Gastrocnemius medialis (tissue), 4 donors: ENCODE data around the gene TNFRSF13B. TPM values are rescaled to one million over a fixed set of nuclear protein-coding genes. Genes with fewer than 3 reads are reported as not detected.

ENCODE experiments used
- ATAC-seq, 2 donors: fragments of 150-250 bp; one replicate each; pipeline ENCODE4 v1.9.1; 2016
- DNase-seq, 2 donors: peaks; one replicate each; pipeline ENCODE4 v3.0.0-alpha.2; 2019
- H3K27ac ChIP-seq, 4 donors: fragments of 200-600 bp; sonication (generic); 1 replicate in 1 of 4; 2 replicates in 3 of 4; pipeline ENCODE4 v1.5.1; 2016 to 2018; ENCODE audit warnings: mild to moderate bottlenecking in 2 of 4, moderate library complexity in 1 of 4
- H3K27me3 ChIP-seq, 3 donors: fragments of 200-600 bp; sonication (generic) in 2 of 3; 1 replicate in 1 of 3; 2 replicates in 2 of 3; pipeline versions ENCODE4 v1.5.1 to v1.6.0; 2016 to 2019; ENCODE audit warnings: mild to moderate bottlenecking in 1 of 3, moderate library complexity in 1 of 3
- H3K36me3 ChIP-seq, 2 donors: fragments of 200-600 bp; sonication (generic) in 1 of 2; one replicate each; pipeline ENCODE4 v1.5.1; 2017 to 2018
- H3K4me1 ChIP-seq, 2 donors: fragments of 200-600 bp; sonication (generic) in 1 of 2; one replicate each; pipeline ENCODE4 v1.5.1; 2016 to 2017; ENCODE audit warnings: mild to moderate bottlenecking in 2 of 2
- H3K4me3 ChIP-seq, 4 donors: fragments of 200-600 bp; sonication (generic) in 3 of 4; 1 replicate in 1 of 4; 2 replicates in 3 of 4; pipeline ENCODE4 v1.5.1; 2016 to 2019; ENCODE audit warnings: mild to moderate bottlenecking in 2 of 4
- H3K9me3 ChIP-seq, 3 donors: fragments of 200-600 bp; sonication (generic) in 2 of 3; 1 replicate in 1 of 3; 2 replicates in 2 of 3; pipeline ENCODE4 v1.5.1; 2016 to 2019
- CTCF ChIP-seq, 5 experiments: fragments of 450-650 bp in 3 of 5; fragments of 200-600 bp in 2 of 5; sonication (generic) in 2 of 5; IDR thresholded peaks in 4 of 5; conservative IDR thresholded peaks in 1 of 5; 1 replicate in 4 of 5; 2 replicates in 1 of 5; pipeline ENCODE4 v1.5.1; 2016 to 2019; ENCODE audit warnings: antibody characterized with exemption in 5 of 5, mild to moderate bottlenecking in 3 of 5, moderate library complexity in 3 of 5
- POLR2A ChIP-seq, 2 donors: fragments of 450-650 bp; IDR thresholded peaks; one replicate each; pipeline ENCODE4 v1.6.1; 2017; ENCODE audit warnings: antibody characterized with exemption in 2 of 2, mild to moderate bottlenecking in 2 of 2, moderate library complexity in 2 of 2
- in situ Hi-C, 4 donors: fragments of 200-750 bp; cut with MboI; loops; one replicate each; pipeline versions ENCODE4 v1.15.0 to v1.8.0; 2017; ENCODE audit warnings: low sequenced_read_pairs in 4 of 4
- intact Hi-C: fragments of 100-400 bp; cut with DNase I; formaldehyde crosslinking; loops from one replicate; pipeline ENCODE4 v1.15.1; 2023; ENCODE audit warnings: low total_unique reads
- total RNA-seq, 4 donors: library from RNA; depleted of rRNA; stranded (reverse); fragments of >200 nt; gene quantifications; one replicate each; pipeline versions ENCODE4 v1.1.0 to v1.2.3, GENCODE V29; 2016

Gene TNFRSF13B
- total RNA-seq, 4 donors from 2014 or later, result not detected

GRCh38 chr17:16977932-16978331 lies 6.0 kb upstream of the TNFRSF13B start:
- intact Hi-C loops (no loop called here), in situ Hi-C loops (loop anchor here in 2 of 4 donors (10.0 to 25.0 kb wide), 3 partner anchors 63 to 659 kb away; no protein-coding TSS in a partner anchor)
- DNase-seq, result no peak
- ATAC-seq, result no peak
- H3K27me3 ChIP-seq, result peaks cover 0 to 4% (median 0%) of the 10 kb centered on the region in 3 donors
- H3K36me3 ChIP-seq, result no peaks in the 10 kb centered on the region
- no peak overlapping the region for H3K27ac ChIP-seq
- no peaks in the 10 kb centered on the region for H3K9me3 ChIP-seq
- H3K4me3 ChIP-seq, result no peak overlapping the region
- no peak for TF ChIP-seq CTCF (IDR thresholded peaks at IDR 0.05 in 4 of 5, conservative IDR thresholded peaks at IDR 0.05 in 1 of 5)
- no peak for TF ChIP-seq POLR2A (IDR thresholded peaks at IDR 0.05)
- H3K4me1 ChIP-seq, result no peaks in the 10 kb centered on the region

- in situ Hi-C loops, result loop anchor here in 2 of 4 donors (10.0 to 25.0 kb wide), 3 partner anchors 62 to 660 kb away; no protein-coding TSS in a partner anchor
- Histone ChIP-seq H3K4me3 (no peak overlapping the region), H3K9me3 (no peaks in the 10 kb centered on the region), H3K27me3 (peaks cover 0 to 4% (median 0%) of the 10 kb centered on the region in 3 donors), H3K27ac (no peak overlapping the region), H3K36me3 (no peaks in the 10 kb centered on the region), H3K4me1 (no peaks in the 10 kb centered on the region)
- no peak for DNase-seq
- intact Hi-C loops, result no loop called here
- TF ChIP-seq POLR2A (IDR thresholded peaks at IDR 0.05) (no peak), CTCF (IDR thresholded peaks at IDR 0.05 in 4 of 5, conservative IDR thresholded peaks at IDR 0.05 in 1 of 5) (no peak)
- ATAC-seq, result no peak
Observed at GRCh38 chr17:16976725-16977550, 5.0 kb upstream of the TNFRSF13B start.

- Histone ChIP-seq H3K4me3 (no peak overlapping the region), H3K4me1 (no peaks in the 10 kb centered on the region), H3K9me3 (no peaks in the 10 kb centered on the region), H3K27me3 (peaks cover 0 to 4% (median 0%) of the 10 kb centered on the region in 3 donors), H3K27ac (no peak overlapping the region), H3K36me3 (no peaks in the 10 kb centered on the region)
- ATAC-seq (no peak), DNase-seq (no peak)
- in situ Hi-C loops (loop anchor here in 2 of 4 donors (10.0 to 25.0 kb wide), 3 partner anchors 61 to 661 kb away; no protein-coding TSS in a partner anchor), intact Hi-C loops (no loop called here)
- no peak for TF ChIP-seq POLR2A (IDR thresholded peaks at IDR 0.05)
- TF ChIP-seq CTCF (IDR thresholded peaks at IDR 0.05 in 4 of 5, conservative IDR thresholded peaks at IDR 0.05 in 1 of 5), result no peak
Observed at GRCh38 chr17:16975744-16976625, 4.1 kb upstream of the TNFRSF13B start.

- H3K4me3 ChIP-seq, result no peak overlapping the region
- in situ Hi-C loops (loop anchor here in 2 of 4 donors (10.0 to 25.0 kb wide), 3 partner anchors 60 to 662 kb away; no protein-coding TSS in a partner anchor), intact Hi-C loops (no loop called here)
- TF ChIP-seq CTCF (IDR thresholded peaks at IDR 0.05 in 4 of 5, conservative IDR thresholded peaks at IDR 0.05 in 1 of 5) (no peak), POLR2A (IDR thresholded peaks at IDR 0.05) (no peak)
- DNase-seq (no peak), ATAC-seq (no peak)
- no peaks in the 10 kb centered on the region for H3K4me1 ChIP-seq
- no peak overlapping the region for H3K27ac ChIP-seq
- H3K9me3 ChIP-seq, result no peaks in the 10 kb centered on the region
- H3K27me3 ChIP-seq, result peaks cover 0 to 4% (median 0%) of the 10 kb centered on the region in 3 donors
- H3K36me3 ChIP-seq, result no peaks in the 10 kb centered on the region
Observed at GRCh38 chr17:16975277-16975651, 3.3 kb upstream of the TNFRSF13B start.
